ENCODE measurements around the gene MYH7.

Gene MYH7

DNA sequence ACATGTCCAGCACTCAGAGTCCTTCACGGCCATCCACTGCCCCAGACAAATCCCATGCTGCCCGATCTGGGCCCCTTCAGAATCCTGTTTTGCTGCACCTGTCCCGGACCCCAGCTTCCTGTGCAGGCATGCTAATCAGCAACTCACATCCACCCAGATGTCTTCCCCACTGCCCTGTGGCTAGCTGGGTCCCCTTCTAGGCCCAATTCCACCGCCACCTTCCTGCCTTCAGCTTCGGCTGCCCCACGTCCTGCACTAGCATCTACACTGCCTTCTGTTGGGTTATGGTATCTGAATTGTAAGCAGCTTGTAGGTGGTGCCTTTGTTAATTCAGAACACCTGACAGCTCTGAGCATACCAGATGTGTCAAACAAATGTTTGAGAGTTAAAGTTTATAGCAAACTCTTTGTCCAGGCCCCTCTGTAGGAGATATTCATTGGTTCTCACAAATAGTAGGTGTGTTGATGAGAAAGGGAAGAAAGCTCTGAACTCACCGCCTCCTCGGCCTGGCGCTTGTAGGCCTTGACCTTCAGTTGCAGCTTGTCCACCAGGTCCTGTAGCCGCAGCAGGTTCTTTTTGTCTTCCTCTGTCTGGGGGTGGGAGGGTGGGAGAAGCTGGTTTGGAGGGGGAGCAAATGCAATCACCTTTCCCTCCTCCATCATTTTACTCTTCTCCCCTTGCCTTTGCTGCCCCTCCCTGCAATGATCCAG, 52.6 kb downstream of the MYH7 start:
- TF ChIP-seq ZNF70 (CRISPR knock-in tag; IDR thresholded peaks at IDR 0.05) (no peak), ISL1 (CRISPR knock-in tag; IDR thresholded peaks at IDR 0.05) (no peak), ZC3H10 (CRISPR knock-in tag; IDR thresholded peaks at IDR 0.05) (no peak), ZNF565 (CRISPR knock-in tag; conservative IDR thresholded peaks at IDR 0.05; ENCODE audit: low read depth) (no peak)
- ATAC-seq: no peak

DNA sequence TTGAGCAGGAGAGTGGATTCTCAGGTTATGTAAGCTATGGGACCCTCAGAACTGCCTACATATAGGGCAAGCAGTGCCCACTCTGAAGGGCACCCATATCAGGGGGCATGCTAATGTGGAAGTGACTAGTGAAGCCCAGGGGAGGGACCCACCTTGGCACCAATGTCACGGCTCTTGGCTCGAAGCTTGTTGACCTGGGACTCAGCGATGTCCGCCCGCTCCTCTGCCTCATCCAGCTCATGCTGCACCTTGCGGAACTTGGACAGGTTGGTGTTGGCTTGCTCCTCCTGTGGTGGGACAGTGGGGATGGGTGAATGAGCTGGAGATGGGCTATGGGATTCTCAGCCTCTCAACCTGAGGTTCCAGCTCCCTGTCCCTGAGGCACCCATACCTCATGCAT, 53.2 kb downstream of the MYH7 start:
- TF ChIP-seq ZFP30 (CRISPR knock-in tag; IDR thresholded peaks at IDR 0.05) (no peak), ESRRG (CRISPR knock-in tag; IDR thresholded peaks at IDR 0.05) (no peak), ISL1 (CRISPR knock-in tag; IDR thresholded peaks at IDR 0.05) (no peak), OSR1 (CRISPR knock-in tag; IDR thresholded peaks at IDR 0.05) (no peak), TOX (CRISPR knock-in tag; IDR thresholded peaks at IDR 0.05; ENCODE audit: borderline replicate concordance) (no peak), CREB5 (CRISPR knock-in tag; IDR thresholded peaks at IDR 0.05; ENCODE audit: low read depth) (no peak), GLIS3 (CRISPR knock-in tag; IDR thresholded peaks at IDR 0.05) (no peak), ZNF565 (CRISPR knock-in tag; conservative IDR thresholded peaks at IDR 0.05; ENCODE audit: low read depth) (no peak)
- TF ChIP-seq, protein P1, sequence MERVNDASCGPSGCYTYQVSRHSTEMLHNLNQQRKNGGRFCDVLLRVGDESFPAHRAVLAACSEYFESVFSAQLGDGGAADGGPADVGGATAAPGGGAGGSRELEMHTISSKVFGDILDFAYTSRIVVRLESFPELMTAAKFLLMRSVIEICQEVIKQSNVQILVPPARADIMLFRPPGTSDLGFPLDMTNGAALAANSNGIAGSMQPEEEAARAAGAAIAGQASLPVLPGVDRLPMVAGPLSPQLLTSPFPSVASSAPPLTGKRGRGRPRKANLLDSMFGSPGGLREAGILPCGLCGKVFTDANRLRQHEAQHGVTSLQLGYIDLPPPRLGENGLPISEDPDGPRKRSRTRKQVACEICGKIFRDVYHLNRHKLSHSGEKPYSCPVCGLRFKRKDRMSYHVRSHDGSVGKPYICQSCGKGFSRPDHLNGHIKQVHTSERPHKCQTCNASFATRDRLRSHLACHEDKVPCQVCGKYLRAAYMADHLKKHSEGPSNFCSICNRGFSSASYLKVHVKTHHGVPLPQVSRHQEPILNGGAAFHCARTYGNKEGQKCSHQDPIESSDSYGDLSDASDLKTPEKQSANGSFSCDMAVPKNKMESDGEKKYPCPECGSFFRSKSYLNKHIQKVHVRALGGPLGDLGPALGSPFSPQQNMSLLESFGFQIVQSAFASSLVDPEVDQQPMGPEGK (CRISPR knock-in tag; IDR thresholded peaks at IDR 0.05; ENCODE audit: borderline replicate concordance): no peak
- no peak for ATAC-seq

DNA sequence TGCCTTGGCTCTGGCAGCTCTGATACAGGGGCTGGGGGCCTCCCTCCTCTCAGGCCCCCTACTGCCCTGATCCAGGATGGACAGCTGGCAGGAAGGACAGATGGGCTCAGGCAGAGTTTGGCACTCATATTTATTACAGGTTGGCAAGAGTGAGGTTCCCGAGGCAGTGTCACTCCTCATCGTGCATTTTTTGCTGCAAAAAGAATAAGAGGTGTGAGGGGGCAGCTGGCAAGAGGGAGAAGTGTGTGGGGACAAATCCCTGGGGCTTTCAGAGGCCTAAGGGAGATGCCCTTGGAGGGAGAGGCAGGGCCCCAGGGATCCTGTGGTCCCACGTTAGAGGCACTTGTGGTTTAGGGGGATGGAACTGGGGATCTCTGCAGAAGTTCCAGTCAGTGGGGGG, 53.6 kb downstream of the MYH7 start:
- no peak for TF ChIP-seq ARNTL (CRISPR knock-in tag; IDR thresholded peaks at IDR 0.05; ENCODE audit: borderline replicate concordance, low read depth)
- TF ChIP-seq ESRRG (CRISPR knock-in tag; IDR thresholded peaks at IDR 0.05): no peak
- no peak for TF ChIP-seq ZNF8 (CRISPR knock-in tag; IDR thresholded peaks at IDR 0.05)
- TF ChIP-seq BACH2 (CRISPR knock-in tag; IDR thresholded peaks at IDR 0.05; ENCODE audit: borderline replicate concordance): no peak
- TF ChIP-seq ZC3H10 (CRISPR knock-in tag; IDR thresholded peaks at IDR 0.05): no peak
- TF ChIP-seq POU6F1 (CRISPR knock-in tag; IDR thresholded peaks at IDR 0.05; ENCODE audit: borderline replicate concordance, low read depth): no peak
- TF ChIP-seq ISL1 (CRISPR knock-in tag; IDR thresholded peaks at IDR 0.05): no peak
- TF ChIP-seq TOX (CRISPR knock-in tag; IDR thresholded peaks at IDR 0.05; ENCODE audit: borderline replicate concordance): no peak
- TF ChIP-seq PPARA (CRISPR knock-in tag; IDR thresholded peaks at IDR 0.05; ENCODE audit: borderline replicate concordance): no peak
- no peak for TF ChIP-seq ZNF565 (CRISPR knock-in tag; conservative IDR thresholded peaks at IDR 0.05; ENCODE audit: low read depth)
- TF ChIP-seq CSRNP3 (CRISPR knock-in tag; IDR thresholded peaks at IDR 0.05): no peak
- TF ChIP-seq ZNF70 (CRISPR knock-in tag; IDR thresholded peaks at IDR 0.05): no peak
- no peak for TF ChIP-seq RARB (CRISPR knock-in tag; IDR thresholded peaks at IDR 0.05)
- TF ChIP-seq ZFP3 (CRISPR knock-in tag; IDR thresholded peaks at IDR 0.05): no peak
- TF ChIP-seq ZFP30 (CRISPR knock-in tag; IDR thresholded peaks at IDR 0.05): no peak
- TF ChIP-seq, protein P1 (CRISPR knock-in tag; IDR thresholded peaks at IDR 0.05; ENCODE audit: borderline replicate concordance): no peak
- no peak for ATAC-seq

- TF ChIP-seq ZFP3 (CRISPR knock-in tag; IDR thresholded peaks at IDR 0.05): no peak
- no peak for TF ChIP-seq SNAI2 (CRISPR knock-in tag; IDR thresholded peaks at IDR 0.05)
- TF ChIP-seq POU6F1 (CRISPR knock-in tag; IDR thresholded peaks at IDR 0.05; ENCODE audit: borderline replicate concordance, low read depth): no peak
- TF ChIP-seq RARB (CRISPR knock-in tag; IDR thresholded peaks at IDR 0.05): no peak
- TF ChIP-seq GLIS3 (CRISPR knock-in tag; IDR thresholded peaks at IDR 0.05): no peak
- TF ChIP-seq OSR1 (CRISPR knock-in tag; IDR thresholded peaks at IDR 0.05): no peak
- TF ChIP-seq PPARA (CRISPR knock-in tag; IDR thresholded peaks at IDR 0.05; ENCODE audit: borderline replicate concordance): no peak
- TF ChIP-seq TOX (CRISPR knock-in tag; IDR thresholded peaks at IDR 0.05; ENCODE audit: borderline replicate concordance): no peak
- ATAC-seq: no peak
These were observed 54.5 kb downstream of the MYH7 start for GRCh38 chr14:23380976-23381375.
